Measurements from ENCODE around the gene PEA15.

- TF ChIP-seq POLR2AphosphoS5 (IDR thresholded peaks at IDR 0.05; ENCODE audit: low read depth, low read length): no peak
- no peak for TF ChIP-seq POLR2A (IDR thresholded peaks at IDR 0.05; ENCODE audit: low read depth, low read length)
These were observed 59.7 kb downstream of the PEA15 start for GRCh38 chr1:160264795-160265307.

Measured in GM12892 (cell line).